HepG2 (cell line): ENCODE results near the gene ZMIZ1. TPM values are rescaled to one million over a fixed set of nuclear protein-coding genes. Genes with fewer than 3 reads are reported as not detected.

Source experiments
- ATF7-NPFF ChIP-seq: sonication (generic); formaldehyde crosslinking; IDR thresholded peaks from 2 replicates; pipeline ENCODE4 v1.8.1; 2023; ENCODE audit warnings: mild to moderate bottlenecking, low read depth, missing genetic modification reagents, moderate library complexity
- CENPT ChIP-seq: sonication (generic); formaldehyde crosslinking; IDR thresholded peaks from 2 replicates; pipeline ENCODE4 v1.8.0; 2022; ENCODE audit warnings: low read depth, mild to moderate bottlenecking, moderate library complexity, missing genetic modification reagents
- HMG20B ChIP-seq: conservative IDR thresholded peaks from 2 replicates; pipeline ENCODE4 v1.6.1; 2016; ENCODE audit warnings: missing genetic modification reagents, missing compliant biosample characterization
- RBFOX2 ChIP-seq: fragments of 200-400 bp; formaldehyde crosslinking; IDR thresholded peaks from 2 replicates; pipeline ENCODE4 v1.6.1; 2017; ENCODE audit warnings: low read depth, mild to moderate bottlenecking, low read length
- RXRB ChIP-seq: IDR thresholded peaks from 2 replicates; pipeline ENCODE4 v1.6.1; 2016; ENCODE audit warnings: borderline replicate concordance, missing genetic modification reagents, missing compliant biosample characterization
- TEAD2 ChIP-seq: sonication (generic); formaldehyde crosslinking; IDR thresholded peaks from 2 replicates; pipeline ENCODE4 v1.9.0; 2021; ENCODE audit warnings: missing genetic modification reagents
- ZNF101 ChIP-seq: sonication (generic); formaldehyde crosslinking; IDR thresholded peaks from 2 replicates; pipeline ENCODE4 v1.4.0; 2020; ENCODE audit warnings: mild to moderate bottlenecking, low read depth, missing genetic modification reagents, borderline replicate concordance
- ZNF264 ChIP-seq: sonication (generic); formaldehyde crosslinking; IDR thresholded peaks from 2 replicates; pipeline ENCODE4 v1.4.0; 2020; ENCODE audit warnings: missing genetic modification reagents
- ZNF367 ChIP-seq: sonication (generic); formaldehyde crosslinking; IDR thresholded peaks from 2 replicates; pipeline ENCODE4 v1.4.0; 2020; ENCODE audit warnings: missing genetic modification reagents, borderline replicate concordance
- ZNF451 ChIP-seq: sonication (generic); formaldehyde crosslinking; IDR thresholded peaks from 2 replicates; pipeline ENCODE4 v1.5.0; 2020; ENCODE audit warnings: mild to moderate bottlenecking, missing genetic modification reagents
- ZNF883 ChIP-seq: sonication (generic); formaldehyde crosslinking; IDR thresholded peaks from 2 replicates; pipeline ENCODE4 v1.5.1; 2020; ENCODE audit warnings: mild to moderate bottlenecking, missing genetic modification reagents; ENCODE audit errors: not compliant biosample characterization
- polyA plus RNA-seq, 8 experiments: library from polyadenylated mRNA; depleted of rRNA in 3 of 8; stranded (reverse) in 7 of 8; unstranded in 1 of 8; fragments of >200 nt; fragmentation: Illumina TruSeq in 4 of 8; extraction: Trizol in 4 of 8; gene quantifications; 2 replicates each; pipeline versions ENCODE4 v1.2.1 to v1.2.3, GENCODE V29; 2011 to 2016; ENCODE audit warnings: low read depth in 4 of 8, missing spikeins in 1 of 8, mixed read lengths in 1 of 8; ENCODE audit not compliant: insufficient read depth in 1 of 8
- total RNA-seq, 5 experiments: library from RNA; depleted of rRNA; stranded (reverse); fragments of >200 nt; fragmentation: Illumina TruSeq; extraction: Trizol; gene quantifications; 2 replicates each; pipeline ENCODE4 v1.2.3, GENCODE V29; 2016; ENCODE audit warnings: low read depth in 1 of 5
- TF ChIP-seq, protein P1 (sequence below): sonication (generic); formaldehyde crosslinking; IDR thresholded peaks from 2 replicates; pipeline ENCODE4 v1.8.1; 2023; ENCODE audit warnings: mild to moderate bottlenecking, moderate library complexity, missing genetic modification reagents
- TF ChIP-seq, protein P2 (sequence below): sonication (generic); formaldehyde crosslinking; IDR thresholded peaks from 2 replicates; pipeline ENCODE4 v1.4.0; 2020; ENCODE audit warnings: missing genetic modification reagents
- TF ChIP-seq, protein P3 (sequence below): sonication (generic); formaldehyde crosslinking; IDR thresholded peaks from 2 replicates; pipeline ENCODE4 v1.5.1; 2020; ENCODE audit warnings: missing genetic modification reagents, mild to moderate bottlenecking, borderline replicate concordance
- TF ChIP-seq, protein P4 (sequence below): IDR thresholded peaks from 2 replicates; pipeline ENCODE4 v1.6.1; 2012; ENCODE audit warnings: low read length, improper control_type of control experiment
- TF ChIP-seq, protein P5 (sequence below): sonication (generic); formaldehyde crosslinking; IDR thresholded peaks from 2 replicates; pipeline ENCODE4 v1.5.1; 2020; ENCODE audit warnings: missing genetic modification reagents, mild to moderate bottlenecking, borderline replicate concordance

The ZMIZ1 gene
- total and polyA plus RNA-seq, 2 of the 13 experiments (the other 11 are each of a cell fraction or from before 2014, with no cell fraction given): 5.3 to 10.2 TPM

DNA sequence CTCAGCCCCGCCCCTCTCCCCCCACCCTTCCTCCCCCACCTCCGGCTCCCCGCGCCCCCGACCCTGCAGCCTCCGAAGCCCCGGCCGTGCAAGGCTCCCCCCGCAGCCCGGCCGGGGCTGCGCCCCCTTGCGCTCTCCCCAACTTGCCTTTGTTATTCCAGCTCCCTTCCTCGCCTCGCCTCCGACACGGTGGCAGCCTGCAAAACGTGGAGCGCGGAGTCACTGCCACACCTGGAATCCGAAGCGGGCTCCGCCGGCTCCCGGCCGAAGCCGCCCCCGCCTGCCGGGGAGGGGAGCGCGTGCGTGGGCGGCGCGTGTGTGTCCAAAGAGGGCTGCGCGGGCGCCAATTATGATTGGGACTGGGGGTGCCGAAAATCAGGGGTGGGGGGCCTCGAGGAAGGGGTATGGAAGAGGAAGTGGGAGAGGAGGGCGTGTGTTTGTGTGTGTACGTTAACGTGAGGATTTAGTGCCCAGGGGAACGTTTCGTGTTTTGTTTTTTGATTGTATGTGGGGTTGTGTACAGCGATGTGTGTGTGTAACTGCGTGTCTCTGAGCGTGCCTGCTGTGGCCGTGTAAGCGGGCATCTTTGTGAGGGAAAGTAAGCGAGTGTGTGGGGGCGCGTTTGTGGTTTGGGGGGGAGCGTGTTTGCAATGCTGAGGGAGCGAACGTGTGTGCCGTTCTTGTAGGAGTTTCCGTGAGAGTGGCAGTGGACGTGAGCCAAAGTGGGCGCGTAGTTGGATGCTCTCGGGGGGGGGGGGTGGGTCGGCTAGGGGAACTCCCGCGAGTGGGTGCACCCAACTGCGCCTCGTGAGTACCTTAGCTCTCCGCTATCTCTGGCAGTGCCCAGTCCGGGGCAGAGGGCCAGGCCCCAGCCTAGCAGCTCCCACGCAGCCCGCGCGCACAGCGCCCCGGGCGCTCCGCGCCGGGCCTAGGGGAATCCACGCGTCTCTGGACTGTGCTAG, 1.2 kb upstream of the ZMIZ1 start (continued):
- TF ChIP-seq, protein P1, sequence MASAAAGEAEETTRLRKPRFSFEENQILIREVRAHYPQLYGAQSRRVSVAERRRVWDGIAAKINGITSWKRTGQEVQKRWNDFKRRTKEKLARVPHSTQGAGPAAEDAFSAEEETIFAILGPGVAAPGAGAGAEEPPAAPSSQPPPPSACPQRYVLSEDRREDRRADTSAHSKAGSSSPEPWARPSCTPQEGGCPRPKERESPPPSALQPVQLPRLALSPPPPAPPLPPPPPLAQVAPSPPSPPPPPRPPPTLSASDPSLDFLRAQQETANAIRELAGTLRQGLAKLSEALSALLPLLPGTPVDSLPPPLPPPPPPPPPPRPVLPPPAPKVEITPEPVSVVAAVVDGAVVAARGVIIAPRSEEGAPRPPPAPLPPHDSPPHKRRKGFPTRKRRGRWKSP (CRISPR knock-in tag): peak; percentile 55; the same call in 1 of the 2 replicates
- TF ChIP-seq ATF7-NPFF (CRISPR knock-in tag) (peak; percentile 40; the same call in 1 of the 2 replicates), CENPT (CRISPR knock-in tag) (no peak), RXRB (CRISPR knock-in tag) (0 out of 2 replicates have a peak, but pooled peaks have one; percentile 32), ZNF101 (CRISPR knock-in tag) (no peak), TEAD2 (CRISPR knock-in tag) (no peak), ZNF451 (CRISPR knock-in tag) (0 out of 2 replicates have a peak, but pooled peaks have one; percentile 23), ZNF264 (CRISPR knock-in tag) (no peak), ZNF883 (CRISPR knock-in tag) (no peak), ZNF367 (CRISPR knock-in tag) (no peak), RBFOX2 (peak; percentile 40; the same call in 1 of the 2 replicates), HMG20B (CRISPR knock-in tag) (no peak)
- TF ChIP-seq, protein P2, sequence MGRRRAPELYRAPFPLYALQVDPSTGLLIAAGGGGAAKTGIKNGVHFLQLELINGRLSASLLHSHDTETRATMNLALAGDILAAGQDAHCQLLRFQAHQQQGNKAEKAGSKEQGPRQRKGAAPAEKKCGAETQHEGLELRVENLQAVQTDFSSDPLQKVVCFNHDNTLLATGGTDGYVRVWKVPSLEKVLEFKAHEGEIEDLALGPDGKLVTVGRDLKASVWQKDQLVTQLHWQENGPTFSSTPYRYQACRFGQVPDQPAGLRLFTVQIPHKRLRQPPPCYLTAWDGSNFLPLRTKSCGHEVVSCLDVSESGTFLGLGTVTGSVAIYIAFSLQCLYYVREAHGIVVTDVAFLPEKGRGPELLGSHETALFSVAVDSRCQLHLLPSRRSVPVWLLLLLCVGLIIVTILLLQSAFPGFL: no peak
- TF ChIP-seq, protein P3, sequence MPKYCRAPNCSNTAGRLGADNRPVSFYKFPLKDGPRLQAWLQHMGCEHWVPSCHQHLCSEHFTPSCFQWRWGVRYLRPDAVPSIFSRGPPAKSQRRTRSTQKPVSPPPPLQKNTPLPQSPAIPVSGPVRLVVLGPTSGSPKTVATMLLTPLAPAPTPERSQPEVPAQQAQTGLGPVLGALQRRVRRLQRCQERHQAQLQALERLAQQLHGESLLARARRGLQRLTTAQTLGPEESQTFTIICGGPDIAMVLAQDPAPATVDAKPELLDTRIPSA: no peak
- TF ChIP-seq, protein P4, sequence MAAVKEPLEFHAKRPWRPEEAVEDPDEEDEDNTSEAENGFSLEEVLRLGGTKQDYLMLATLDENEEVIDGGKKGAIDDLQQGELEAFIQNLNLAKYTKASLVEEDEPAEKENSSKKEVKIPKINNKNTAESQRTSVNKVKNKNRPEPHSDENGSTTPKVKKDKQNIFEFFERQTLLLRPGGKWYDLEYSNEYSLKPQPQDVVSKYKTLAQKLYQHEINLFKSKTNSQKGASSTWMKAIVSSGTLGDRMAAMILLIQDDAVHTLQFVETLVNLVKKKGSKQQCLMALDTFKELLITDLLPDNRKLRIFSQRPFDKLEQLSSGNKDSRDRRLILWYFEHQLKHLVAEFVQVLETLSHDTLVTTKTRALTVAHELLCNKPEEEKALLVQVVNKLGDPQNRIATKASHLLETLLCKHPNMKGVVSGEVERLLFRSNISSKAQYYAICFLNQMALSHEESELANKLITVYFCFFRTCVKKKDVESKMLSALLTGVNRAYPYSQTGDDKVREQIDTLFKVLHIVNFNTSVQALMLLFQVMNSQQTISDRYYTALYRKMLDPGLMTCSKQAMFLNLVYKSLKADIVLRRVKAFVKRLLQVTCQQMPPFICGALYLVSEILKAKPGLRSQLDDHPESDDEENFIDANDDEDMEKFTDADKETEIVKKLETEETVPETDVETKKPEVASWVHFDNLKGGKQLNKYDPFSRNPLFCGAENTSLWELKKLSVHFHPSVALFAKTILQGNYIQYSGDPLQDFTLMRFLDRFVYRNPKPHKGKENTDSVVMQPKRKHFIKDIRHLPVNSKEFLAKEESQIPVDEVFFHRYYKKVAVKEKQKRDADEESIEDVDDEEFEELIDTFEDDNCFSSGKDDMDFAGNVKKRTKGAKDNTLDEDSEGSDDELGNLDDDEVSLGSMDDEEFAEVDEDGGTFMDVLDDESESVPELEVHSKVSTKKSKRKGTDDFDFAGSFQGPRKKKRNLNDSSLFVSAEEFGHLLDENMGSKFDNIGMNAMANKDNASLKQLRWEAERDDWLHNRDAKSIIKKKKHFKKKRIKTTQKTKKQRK: no peak
- TF ChIP-seq, protein P5, sequence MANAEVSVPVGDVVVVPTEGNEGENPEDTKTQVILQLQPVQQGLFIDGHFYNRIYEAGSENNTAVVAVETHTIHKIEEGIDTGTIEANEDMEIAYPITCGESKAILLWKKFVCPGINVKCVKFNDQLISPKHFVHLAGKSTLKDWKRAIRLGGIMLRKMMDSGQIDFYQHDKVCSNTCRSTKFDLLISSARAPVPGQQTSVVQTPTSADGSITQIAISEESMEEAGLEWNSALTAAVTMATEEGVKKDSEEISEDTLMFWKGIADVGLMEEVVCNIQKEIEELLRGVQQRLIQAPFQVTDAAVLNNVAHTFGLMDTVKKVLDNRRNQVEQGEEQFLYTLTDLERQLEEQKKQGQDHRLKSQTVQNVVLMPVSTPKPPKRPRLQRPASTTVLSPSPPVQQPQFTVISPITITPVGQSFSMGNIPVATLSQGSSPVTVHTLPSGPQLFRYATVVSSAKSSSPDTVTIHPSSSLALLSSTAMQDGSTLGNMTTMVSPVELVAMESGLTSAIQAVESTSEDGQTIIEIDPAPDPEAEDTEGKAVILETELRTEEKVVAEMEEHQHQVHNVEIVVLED: peak; percentile 48; the same call in 1 of the 2 replicates
